GM12875 (cell line): ENCODE data around the gene LRRN3.

Experiments used
- H3K4me3 ChIP-seq: one replicate; pipeline ENCODE4 v1.5.1; 2011; ENCODE audit warnings: low read depth, low read length, control low read depth
- CTCF ChIP-seq: IDR thresholded peaks from 2 replicates; pipeline ENCODE4 v1.5.1; 2011; ENCODE audit warnings: low read depth, mild to moderate bottlenecking, control low read depth, inconsistent platforms, low read length, moderate library complexity, borderline replicate concordance; ENCODE audit not compliant: insufficient read depth

The LRRN3 gene

DNA sequence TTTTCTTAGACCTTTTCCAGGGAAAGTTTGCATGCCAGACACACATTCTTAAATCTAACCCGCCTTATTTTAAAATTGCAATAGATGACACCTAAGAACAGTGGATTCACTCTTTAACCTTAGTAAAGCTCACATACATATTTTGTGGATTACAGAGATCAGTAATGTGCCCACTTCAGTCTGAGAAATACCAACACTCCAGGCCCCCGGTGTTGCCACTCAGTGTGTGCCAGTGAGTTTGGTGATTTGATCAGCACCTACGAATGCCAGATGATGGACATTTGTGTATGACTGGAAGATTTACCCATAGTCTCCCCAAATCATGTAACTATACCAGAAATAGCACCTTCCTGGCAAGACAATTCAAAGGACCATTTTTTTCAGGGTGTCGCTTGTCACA, 2.6 kb downstream of the LRRN3 start:
- no peak overlapping the region for H3K4me3 ChIP-seq

DNA sequence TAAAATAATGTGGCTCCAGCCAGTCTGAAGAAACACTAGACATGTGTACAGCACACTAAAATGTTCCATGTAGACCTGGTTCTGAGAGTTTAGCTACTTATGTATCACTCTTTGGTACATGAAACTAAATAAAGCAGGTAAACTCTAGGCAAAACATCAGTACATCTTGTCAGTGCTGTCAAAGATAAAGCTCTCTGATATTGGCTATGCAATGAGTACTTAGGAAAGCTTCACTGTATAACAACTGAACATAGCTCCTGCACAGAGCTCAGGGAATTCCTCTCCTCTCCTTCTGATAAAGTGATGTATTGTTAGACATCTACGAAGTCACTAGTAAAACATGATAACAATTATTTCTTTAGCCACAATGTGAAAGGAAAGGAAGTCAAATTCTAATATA, 3.5 kb downstream of the LRRN3 start:
- H3K4me3 ChIP-seq, result no peak overlapping the region
- no peak for TF ChIP-seq CTCF

More for the DNA sequence above, 2.6 kb downstream of the LRRN3 start:
- TF ChIP-seq CTCF, result no peak

GRCh38 chr7:111096997-111097396, 6.1 kb downstream of the LRRN3 start:
- no peak overlapping the region for H3K4me3 ChIP-seq
- TF ChIP-seq CTCF, result no peak

- TF ChIP-seq CTCF, result peak; percentile 56
- H3K4me3 ChIP-seq, result no peak overlapping the region
Observed at GRCh38 chr7:111098011-111098925, 7.3 kb downstream of the LRRN3 start.

DNA sequence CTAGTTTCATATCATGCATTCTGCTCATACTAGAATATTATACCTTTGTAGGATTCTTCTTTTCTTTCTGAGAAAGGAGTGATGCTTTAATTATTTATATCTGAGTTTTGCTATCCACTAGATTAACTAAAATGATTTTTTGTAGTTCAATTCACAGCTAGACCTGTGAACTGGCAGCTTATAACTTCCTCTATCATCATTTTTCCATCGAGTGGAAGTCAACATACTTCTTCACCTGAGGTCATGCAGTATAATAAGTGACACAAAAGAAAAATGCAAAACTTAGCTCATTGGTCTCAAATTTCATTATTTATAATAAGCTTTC, 8.0 kb downstream of the LRRN3 start:
- no peak overlapping the region for H3K4me3 ChIP-seq
- TF ChIP-seq CTCF, result no peak

- H3K4me3 ChIP-seq, result no peak overlapping the region
Observed at GRCh38 chr7:111101856-111102646, 11.1 kb downstream of the LRRN3 start.

More at GRCh38 chr7:111101856-111102646, 11.1 kb downstream of the LRRN3 start:
- TF ChIP-seq CTCF, result no peak
